ENCODE data around the gene IFT81. TPM values are rescaled to one million over a fixed set of nuclear protein-coding genes. Genes with fewer than 3 reads are reported as not detected.

The IFT81 gene
- total RNA-seq, 1 donor from 2014 or later: 8.9 TPM

GRCh38 chr12:110146986-110147385 lies 22.8 kb downstream of the IFT81 start:
- H3K27ac Mint-ChIP-seq (ENCODE audit: unreplicated experiment): no peak overlapping the region
- no peak for TF ChIP-seq CTCF (IDR thresholded peaks at IDR 0.05)
- H3K27me3 Mint-ChIP-seq (ENCODE audit: low read depth): no peaks in the 10 kb centered on the region
- H3K4me1 Mint-ChIP-seq (ENCODE audit: low read depth): no peaks in the 10 kb centered on the region
- DNase-seq (ENCODE audit: low spot score): no peak
- peaks cover 22% of the 10 kb centered on the region for H3K36me3 Mint-ChIP-seq (ENCODE audit: low read depth)
- H3K9me3 Mint-ChIP-seq (ENCODE audit: low read depth): peaks cover 3% of the 10 kb centered on the region
- no peak overlapping the region for H3K4me3 Mint-ChIP-seq (ENCODE audit: unreplicated experiment)

- TF ChIP-seq CTCF (IDR thresholded peaks at IDR 0.05): no peak
- Mint-ChIP-seq H3K9me3 (ENCODE audit: low read depth) (peaks cover 3% of the 10 kb centered on the region), H3K27ac (ENCODE audit: unreplicated experiment) (no peak overlapping the region), H3K4me3 (ENCODE audit: unreplicated experiment) (no peak overlapping the region), H3K4me1 (ENCODE audit: low read depth) (no peaks in the 10 kb centered on the region), H3K27me3 (ENCODE audit: low read depth) (no peaks in the 10 kb centered on the region), H3K36me3 (ENCODE audit: low read depth) (peaks cover 26% of the 10 kb centered on the region)
- DNase-seq (ENCODE audit: low spot score): no peak
Observed at GRCh38 chr12:110149086-110149660, 25.0 kb downstream of the IFT81 start.

- TF ChIP-seq CTCF (IDR thresholded peaks at IDR 0.05): no peak
- peaks cover 14% of the 10 kb centered on the region for H3K9me3 Mint-ChIP-seq (ENCODE audit: low read depth)
- no peak overlapping the region for H3K4me3 Mint-ChIP-seq (ENCODE audit: unreplicated experiment)
- H3K36me3 Mint-ChIP-seq (ENCODE audit: low read depth): peaks cover 28% of the 10 kb centered on the region
- H3K27ac Mint-ChIP-seq (ENCODE audit: unreplicated experiment): no peak overlapping the region
- H3K4me1 Mint-ChIP-seq (ENCODE audit: low read depth): no peaks in the 10 kb centered on the region
- DNase-seq (ENCODE audit: low spot score): no peak
- H3K27me3 Mint-ChIP-seq (ENCODE audit: low read depth): no peaks in the 10 kb centered on the region
Observed at GRCh38 chr12:110156766-110157165, 32.6 kb downstream of the IFT81 start.

GRCh38 chr12:110157539-110157938 lies 33.4 kb downstream of the IFT81 start:
- Mint-ChIP-seq H3K36me3 (ENCODE audit: low read depth) (peaks cover 26% of the 10 kb centered on the region), H3K27me3 (ENCODE audit: low read depth) (no peaks in the 10 kb centered on the region), H3K27ac (ENCODE audit: unreplicated experiment) (no peak overlapping the region), H3K4me1 (ENCODE audit: low read depth) (no peaks in the 10 kb centered on the region), H3K4me3 (ENCODE audit: unreplicated experiment) (no peak overlapping the region), H3K9me3 (ENCODE audit: low read depth) (peaks cover 14% of the 10 kb centered on the region)
- no peak for DNase-seq (ENCODE audit: low spot score)
- no peak for TF ChIP-seq CTCF (IDR thresholded peaks at IDR 0.05)

- Mint-ChIP-seq H3K4me1 (ENCODE audit: low read depth) (no peaks in the 10 kb centered on the region), H3K4me3 (ENCODE audit: unreplicated experiment) (no peak overlapping the region), H3K9me3 (ENCODE audit: low read depth) (peaks cover 14% of the 10 kb centered on the region), H3K27me3 (ENCODE audit: low read depth) (no peaks in the 10 kb centered on the region), H3K36me3 (ENCODE audit: low read depth) (peaks cover 24% of the 10 kb centered on the region), H3K27ac (ENCODE audit: unreplicated experiment) (no peak overlapping the region)
- DNase-seq (ENCODE audit: low spot score): no peak
- no peak for TF ChIP-seq CTCF (IDR thresholded peaks at IDR 0.05)
Observed at GRCh38 chr12:110159671-110160245, 35.6 kb downstream of the IFT81 start.
